ENCODE results near the gene THSD7A. TPM values are rescaled to one million over a fixed set of nuclear protein-coding genes. Genes with fewer than 3 reads are reported as not detected.

THSD7A gene
- polyA plus RNA-seq, 3 donors, result 78.5 to 89.8 (median 85.2) TPM

GRCh38 chr7:11754123-11754522 is 77.9 kb downstream of the THSD7A start:
- no peak for DNase-seq (ENCODE audit: low read depth in 3 of 3, low spot score in 2 of 3)

DNA sequence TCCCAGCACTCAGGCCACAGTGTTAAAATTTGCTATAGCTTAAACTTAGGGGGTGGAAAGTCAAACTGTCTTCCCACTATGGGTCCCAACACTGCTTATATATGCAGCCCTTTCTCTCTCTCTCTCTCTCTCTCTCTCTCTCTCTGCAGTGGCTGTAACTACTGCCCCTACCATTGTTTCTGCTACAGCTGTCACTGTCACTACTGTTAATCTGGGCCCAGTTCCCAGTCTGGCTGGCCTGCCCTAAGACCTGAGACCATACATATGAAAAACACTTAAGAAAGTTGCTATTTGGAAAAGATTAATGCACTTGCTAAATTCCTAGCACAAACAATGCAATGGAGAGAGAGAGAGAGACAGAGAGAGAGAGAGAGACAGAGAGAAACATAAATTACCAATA is 78.6 kb downstream of the THSD7A start:
- DNase-seq (ENCODE audit: low read depth in 3 of 3, low spot score in 2 of 3), result no peak

- no peak for DNase-seq (ENCODE audit: low read depth in 3 of 3, low spot score in 2 of 3)
These were observed 80.1 kb downstream of the THSD7A start for GRCh38 chr7:11751807-11752389.

DNA sequence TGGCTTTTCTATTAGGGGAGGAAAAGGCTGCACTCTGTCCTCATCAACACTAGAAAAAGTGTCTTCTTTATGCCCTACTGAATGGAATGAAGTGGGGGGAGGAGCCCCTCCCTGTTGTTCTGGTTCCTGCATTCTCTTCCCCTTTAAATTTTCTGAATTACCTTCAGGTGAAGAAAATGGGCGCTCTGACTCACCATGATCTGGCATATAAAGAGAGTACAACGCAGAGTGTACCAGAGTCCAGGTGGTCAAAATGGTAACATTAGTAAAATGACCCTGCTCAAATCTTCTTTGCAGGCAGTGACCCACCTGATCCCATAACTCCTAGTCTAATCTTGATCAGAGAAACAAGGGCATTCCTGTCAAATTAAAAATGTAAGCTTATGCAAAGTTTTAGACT is 80.7 kb downstream of the THSD7A start:
- no peak for DNase-seq (ENCODE audit: low read depth in 3 of 3, low spot score in 2 of 3)

DNA sequence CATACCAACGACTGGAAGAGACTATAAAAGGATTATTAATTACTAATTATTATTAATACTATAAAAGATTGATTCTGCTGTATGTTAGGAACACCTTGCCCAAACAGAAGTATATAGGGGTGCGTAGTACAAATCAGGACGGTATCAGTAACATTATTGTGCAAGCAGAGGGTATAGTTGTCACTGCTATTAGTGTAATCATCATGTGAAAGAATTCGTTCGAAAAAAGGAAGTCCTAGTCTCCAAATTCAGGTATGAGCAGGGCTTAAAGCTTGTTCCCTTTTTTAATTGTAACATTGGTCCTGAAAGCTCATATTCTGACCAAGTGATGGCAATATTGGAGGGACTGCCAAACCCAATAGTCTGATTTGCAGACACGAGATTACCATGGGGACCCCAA is 81.8 kb downstream of the THSD7A start:
- no peak for DNase-seq (ENCODE audit: low read depth in 3 of 3, low spot score in 2 of 3)

DNA sequence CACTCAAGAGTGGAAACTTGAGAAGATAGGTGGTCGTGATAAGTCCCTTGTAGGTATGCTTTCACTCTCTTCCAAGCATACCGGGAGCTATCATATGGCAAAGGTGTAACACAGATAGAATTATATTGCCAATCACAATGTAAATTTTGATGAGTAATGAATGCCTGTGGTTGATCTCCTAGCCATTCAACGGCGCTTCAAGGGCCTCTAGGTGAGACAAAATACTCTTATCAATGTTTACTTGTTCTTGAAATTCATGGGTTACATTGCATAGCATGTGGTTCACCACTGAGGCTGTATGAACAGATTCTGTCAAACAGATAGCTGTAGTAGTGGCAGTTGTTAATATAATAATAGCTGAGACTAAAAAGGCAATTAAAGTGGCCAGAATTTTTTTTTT is 82.4 kb downstream of the THSD7A start:
- DNase-seq (ENCODE audit: low read depth in 3 of 3, low spot score in 2 of 3), result no peak

GRCh38 chr7:11748884-11749283 is 83.1 kb downstream of the THSD7A start:
- DNase-seq (ENCODE audit: low read depth in 3 of 3, low spot score in 2 of 3), result no peak

DNA sequence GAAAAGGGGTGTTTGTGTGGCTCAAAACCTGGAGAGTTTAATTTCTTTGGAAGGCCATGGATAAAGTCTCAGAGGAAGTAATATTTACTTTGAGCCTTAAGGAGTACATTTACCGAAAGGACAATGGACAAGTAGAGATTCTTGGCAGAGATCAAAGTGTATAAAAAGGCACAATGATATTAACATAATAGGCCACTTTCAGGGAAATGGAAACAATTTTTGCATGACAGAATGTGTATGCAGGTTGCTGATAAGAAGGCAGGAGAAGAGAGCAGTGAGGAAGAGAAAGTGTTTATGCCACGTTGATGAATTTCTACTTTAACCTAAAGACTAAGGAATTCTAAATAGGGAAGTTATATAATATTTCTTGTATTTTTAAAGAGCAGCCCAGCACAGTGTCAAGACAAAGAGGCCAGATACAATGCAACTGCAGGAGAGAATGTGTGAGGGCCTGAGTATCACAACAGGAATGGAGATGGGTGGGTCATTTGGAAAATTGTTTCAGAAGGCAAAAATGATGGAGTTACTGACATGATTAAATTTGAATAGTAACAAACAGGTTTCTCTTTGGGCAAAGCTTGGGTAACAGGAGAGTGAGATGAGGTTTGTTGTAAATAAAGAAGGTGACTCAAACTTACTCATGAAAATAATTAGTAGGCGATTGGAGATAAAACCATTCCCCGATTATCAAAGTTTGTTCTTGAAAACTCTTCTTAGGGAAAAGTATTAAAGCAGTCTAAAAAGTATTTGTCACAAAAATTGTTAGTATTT is 84.1 kb downstream of the THSD7A start:
- no peak for DNase-seq (ENCODE audit: low read depth in 3 of 3, low spot score in 2 of 3)

- DNase-seq (ENCODE audit: low read depth in 3 of 3, low spot score in 2 of 3), result no peak
These were observed 85.4 kb downstream of the THSD7A start for GRCh38 chr7:11746591-11746990.

- no peak for DNase-seq (ENCODE audit: low read depth in 3 of 3, low spot score in 2 of 3)
These were observed 88.5 kb downstream of the THSD7A start for GRCh38 chr7:11743548-11743947.

- DNase-seq (ENCODE audit: low read depth in 3 of 3, low spot score in 2 of 3), result no peak
These were observed 89.0 kb downstream of the THSD7A start for GRCh38 chr7:11743016-11743415.

DNA sequence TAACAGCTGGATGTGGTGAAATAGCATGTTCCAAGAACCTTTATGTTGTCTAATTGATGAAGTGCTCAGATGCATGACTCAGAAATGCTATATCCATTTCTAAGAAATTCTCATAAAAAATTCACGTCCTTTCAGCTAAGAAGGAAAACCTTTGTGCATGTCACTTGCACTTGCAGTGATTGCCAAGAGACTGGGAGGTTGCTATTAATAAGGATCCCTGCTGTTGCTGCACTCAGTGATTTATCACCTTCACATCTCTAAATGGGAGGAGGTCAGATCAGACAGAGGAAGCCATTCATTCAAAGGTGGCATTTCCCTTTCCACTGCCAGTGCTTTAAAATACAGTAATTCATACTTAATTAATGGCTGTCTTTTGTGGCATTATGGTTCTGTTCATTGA is 89.5 kb downstream of the THSD7A start:
- no peak for DNase-seq (ENCODE audit: low read depth in 3 of 3, low spot score in 2 of 3)

DNA sequence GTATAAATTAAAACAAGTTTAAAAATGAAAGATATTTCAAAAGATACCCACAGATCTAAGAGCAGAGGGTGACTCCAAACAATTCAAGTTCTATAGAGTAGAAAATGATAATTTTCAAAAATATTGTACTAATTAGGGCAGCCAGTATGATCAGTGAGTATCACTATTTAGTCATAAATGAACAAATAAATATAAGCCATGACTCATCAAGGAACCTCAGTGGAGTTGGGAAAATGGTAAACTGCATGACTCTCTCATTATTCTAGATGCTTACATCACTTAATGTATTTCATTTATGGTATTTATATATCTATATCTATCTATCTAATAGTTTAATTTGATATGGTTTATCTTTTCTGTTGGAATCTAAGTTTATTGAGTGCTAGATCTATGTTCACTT is 94.3 kb downstream of the THSD7A start:
- no peak for DNase-seq (ENCODE audit: low read depth in 3 of 3, low spot score in 2 of 3)

DNA sequence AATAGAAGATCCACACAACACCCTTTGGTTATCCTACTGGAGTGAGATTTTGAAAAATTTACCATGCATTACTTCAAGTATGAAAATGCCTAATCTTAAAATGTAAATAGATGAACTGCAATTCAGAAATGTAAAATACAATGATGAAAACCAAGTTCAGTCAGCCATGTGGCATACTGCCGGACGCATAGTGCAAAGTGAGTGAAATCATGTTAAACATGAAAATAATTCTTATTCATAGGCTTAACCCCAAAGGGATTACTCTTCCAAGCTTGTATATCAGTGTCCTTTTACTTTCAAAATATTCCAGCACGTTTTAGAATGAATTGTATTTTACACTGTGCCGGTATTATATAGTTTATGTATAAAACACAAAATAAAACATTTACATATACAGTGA is 99.8 kb downstream of the THSD7A start:
- DNase-seq (ENCODE audit: low read depth in 3 of 3, low spot score in 2 of 3), result no peak

DNA sequence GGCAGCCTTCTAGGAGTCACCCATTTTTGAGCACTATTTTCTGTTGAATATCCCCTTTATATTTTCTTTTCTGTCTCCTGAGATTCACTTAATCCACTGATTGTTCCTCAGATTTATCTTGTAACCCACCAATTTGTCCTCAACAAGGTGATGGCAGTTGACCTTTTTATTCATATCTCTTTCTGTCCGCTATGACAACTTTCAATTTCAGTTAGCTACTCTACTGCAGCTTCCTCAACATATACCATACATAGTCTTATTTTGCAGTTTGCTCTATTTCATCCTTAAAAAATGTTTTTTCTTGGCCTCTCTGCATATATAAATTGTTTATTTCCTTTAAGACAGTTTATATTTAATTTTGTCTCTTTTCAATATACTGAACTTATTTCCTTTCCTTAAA is 101.3 kb downstream of the THSD7A start:
- DNase-seq (ENCODE audit: low read depth in 3 of 3, low spot score in 2 of 3), result no peak

DNA sequence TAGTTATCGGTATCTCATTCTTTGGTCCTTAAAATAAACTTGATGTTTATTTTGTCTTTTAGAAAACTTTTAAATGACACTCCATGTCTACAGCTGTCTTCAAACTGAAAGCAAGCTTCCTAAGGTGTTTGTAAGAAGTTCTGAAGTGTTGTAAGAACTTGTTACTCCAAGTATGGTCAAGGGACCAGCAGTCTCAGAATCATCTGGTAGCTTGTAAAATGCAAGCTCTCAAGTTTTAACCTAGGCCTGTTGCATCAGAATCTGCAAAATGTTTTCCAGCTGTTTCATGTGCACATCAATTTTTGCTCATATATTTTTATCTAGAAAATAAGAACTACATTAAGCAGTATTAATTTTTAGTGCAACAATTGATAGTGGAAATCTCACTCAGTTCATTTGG is 104.1 kb downstream of the THSD7A start:
- no peak for DNase-seq (ENCODE audit: low read depth in 3 of 3, low spot score in 2 of 3)

GRCh38 chr7:11726794-11727155 is 105.2 kb downstream of the THSD7A start:
- no peak for DNase-seq (ENCODE audit: low read depth in 3 of 3, low spot score in 2 of 3)

GRCh38 chr7:11726001-11726793 is 105.8 kb downstream of the THSD7A start:
- DNase-seq (ENCODE audit: low read depth in 3 of 3, low spot score in 2 of 3), result no peak

DNA sequence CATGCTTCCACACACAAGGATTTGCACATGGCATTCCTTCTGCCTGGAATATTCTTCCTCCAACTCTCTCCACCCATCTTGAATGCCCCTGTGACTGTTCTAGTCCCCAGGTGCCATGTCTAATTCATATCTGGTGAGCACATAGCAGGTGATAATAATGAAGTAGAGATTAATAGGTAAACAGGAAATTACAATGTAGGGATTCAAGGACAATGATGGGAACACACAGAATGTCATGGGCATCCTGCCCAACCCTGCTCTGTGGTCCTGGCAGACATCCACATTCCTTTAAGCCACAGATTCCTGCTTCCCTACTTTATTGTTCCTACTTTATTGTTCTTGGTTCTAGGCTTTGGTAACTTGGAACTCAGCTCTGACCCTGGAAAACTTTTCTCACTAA is 115.8 kb downstream of the THSD7A start:
- no peak for DNase-seq (ENCODE audit: low read depth in 3 of 3, low spot score in 2 of 3)

GRCh38 chr7:11714676-11715075 is 117.3 kb downstream of the THSD7A start:
- no peak for DNase-seq (ENCODE audit: low read depth in 3 of 3, low spot score in 2 of 3)

DNA sequence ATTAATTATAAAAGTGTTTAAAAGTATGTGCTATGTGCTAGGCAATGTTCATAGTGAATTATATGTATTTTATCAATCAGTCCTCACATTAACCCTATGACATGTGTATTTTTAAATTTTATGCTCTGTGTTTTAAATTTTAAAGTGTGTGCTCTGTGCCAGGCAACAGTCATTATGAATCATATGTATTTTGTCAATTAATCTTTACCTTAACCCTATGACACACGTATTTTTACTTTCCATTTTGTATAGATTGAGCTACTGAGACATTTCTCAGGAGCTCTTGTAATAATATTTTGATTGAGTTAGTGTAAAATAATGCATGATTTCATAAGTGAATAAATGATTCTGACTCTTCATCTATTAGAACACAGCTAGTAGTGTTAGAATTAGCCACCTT is 117.8 kb downstream of the THSD7A start:
- no peak for DNase-seq (ENCODE audit: low read depth in 3 of 3, low spot score in 2 of 3)

- no peak for DNase-seq (ENCODE audit: low read depth in 3 of 3, low spot score in 2 of 3)
These were observed 118.6 kb downstream of the THSD7A start for GRCh38 chr7:11713352-11713751.
